Ishikawa (cell line): ENCODE data around the gene OGT.

Experiments
- CEBPB ChIP-seq: IDR thresholded peaks from 2 replicates; pipeline ENCODE4 v1.6.1; 2012
- CREB1 ChIP-seq: IDR thresholded peaks from 2 replicates; pipeline ENCODE4 v1.6.1; 2012; ENCODE audit warnings: low read depth
- EGR1 ChIP-seq: IDR thresholded peaks from 2 replicates; pipeline ENCODE4 v1.6.1; 2012
- EP300 ChIP-seq: IDR thresholded peaks from 2 replicates; pipeline ENCODE4 v1.6.1; 2012; ENCODE audit warnings: borderline replicate concordance
- FOXM1 ChIP-seq: IDR thresholded peaks from 2 replicates; pipeline ENCODE4 v1.6.1; 2012; ENCODE audit warnings: low read depth, borderline replicate concordance
- NFIC ChIP-seq: IDR thresholded peaks from 2 replicates; pipeline ENCODE4 v1.6.1; 2012
- RAD21 ChIP-seq: IDR thresholded peaks from 2 replicates; pipeline ENCODE4 v1.6.1; 2012; ENCODE audit warnings: low read depth
- REST ChIP-seq: IDR thresholded peaks from 2 replicates; pipeline ENCODE4 v1.6.1; 2012; ENCODE audit warnings: low read depth, mild to moderate bottlenecking
- TAF1 ChIP-seq: IDR thresholded peaks from 2 replicates; pipeline ENCODE4 v1.6.1; 2012; ENCODE audit warnings: low read depth, mild to moderate bottlenecking
- TCF12 ChIP-seq: IDR thresholded peaks from 2 replicates; pipeline ENCODE4 v1.6.1; 2012; ENCODE audit warnings: low read depth
- TEAD4 ChIP-seq: IDR thresholded peaks from 2 replicates; pipeline ENCODE4 v1.6.1; 2012
- YY1 ChIP-seq: IDR thresholded peaks from 2 replicates; pipeline ENCODE4 v1.6.1; 2012; ENCODE audit warnings: low read depth
- ZBTB7A ChIP-seq: IDR thresholded peaks from 2 replicates; pipeline ENCODE4 v1.6.1; 2012; ENCODE audit warnings: low read depth
- TF ChIP-seq, protein P1 (sequence below): IDR thresholded peaks from 2 replicates; pipeline ENCODE4 v1.6.1; 2012
- TF ChIP-seq, protein P2 (sequence below): IDR thresholded peaks from 2 replicates; pipeline ENCODE4 v1.6.1; 2012

The OGT gene

DNA sequence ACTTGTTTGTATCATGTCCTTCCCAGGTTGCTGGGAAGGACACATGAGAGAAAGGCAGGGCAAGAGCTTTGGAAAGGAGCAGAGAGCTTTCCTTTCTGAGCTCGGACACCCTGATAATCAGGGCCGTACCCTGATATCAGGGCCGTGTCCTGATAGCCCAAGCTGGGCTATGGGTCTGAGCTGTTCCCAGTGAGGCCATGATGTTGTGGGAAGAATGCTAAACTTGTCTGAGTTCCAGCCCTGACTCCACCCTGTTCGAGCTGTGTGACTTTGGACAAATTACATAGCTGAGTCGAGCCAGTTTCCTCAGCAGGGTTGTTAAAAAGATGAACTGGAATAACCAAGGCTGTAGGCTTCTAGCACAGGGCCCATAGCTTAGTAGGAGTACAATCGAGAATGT lies 88.7 kb downstream of the OGT start:
- TF ChIP-seq REST, result no peak
- no peak for TF ChIP-seq EGR1
- TF ChIP-seq NFIC, result no peak

GRCh38 chrX:71622032-71622575 lies 89.2 kb downstream of the OGT start:
- TF ChIP-seq TEAD4, result no peak
- TF ChIP-seq TAF1, result no peak
- TF ChIP-seq CEBPB, result no peak
- TF ChIP-seq EGR1, result no peak
- TF ChIP-seq FOXM1, result no peak
- no peak for TF ChIP-seq CREB1

DNA sequence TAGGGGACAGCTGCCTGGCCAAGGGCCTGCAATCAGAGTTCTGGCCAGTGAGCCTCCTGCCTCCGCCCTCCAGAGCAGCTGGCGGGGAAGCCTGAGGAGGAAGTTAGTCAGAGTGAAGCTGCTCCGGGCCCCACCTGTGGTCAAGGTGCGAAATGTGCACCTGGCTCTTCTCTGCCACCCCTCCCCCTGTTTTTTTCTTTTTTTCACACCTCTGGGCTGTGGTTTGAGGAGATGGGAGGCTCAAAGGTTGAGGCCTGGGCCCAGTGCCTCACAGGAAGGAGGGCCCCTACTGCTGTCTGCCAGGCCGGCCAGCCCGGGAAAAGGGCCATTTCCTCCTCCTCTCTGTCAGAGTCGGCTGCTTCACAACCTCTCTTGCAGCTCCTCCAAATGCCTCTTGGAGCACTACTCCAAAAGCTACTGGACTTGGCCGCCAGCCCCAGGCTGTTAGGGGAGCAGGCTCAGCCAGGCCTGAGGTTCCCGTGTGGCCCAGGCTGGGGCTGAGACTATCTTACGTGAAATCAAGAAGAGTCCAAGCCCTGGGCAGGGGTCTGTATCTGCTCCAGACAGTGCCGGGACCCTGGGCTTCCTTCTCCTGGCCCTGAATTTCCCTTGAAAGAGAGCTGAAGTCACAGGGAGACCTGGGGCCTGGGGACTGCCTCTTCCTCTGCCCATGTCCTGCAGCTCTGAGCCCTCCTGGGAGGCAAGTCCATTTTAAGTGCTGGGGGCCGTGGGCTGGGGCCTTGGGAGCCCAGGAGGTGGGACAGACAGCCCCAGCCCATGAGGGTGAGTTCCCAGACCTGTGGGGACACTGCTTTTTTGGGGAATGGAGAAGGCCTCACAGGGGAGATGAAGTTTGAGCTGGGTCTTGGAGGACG lies 89.9 kb downstream of the OGT start:
- no peak for TF ChIP-seq REST
- TF ChIP-seq TEAD4, result no peak
- no peak for TF ChIP-seq TCF12
- no peak for TF ChIP-seq FOXM1
- TF ChIP-seq, protein P1, sequence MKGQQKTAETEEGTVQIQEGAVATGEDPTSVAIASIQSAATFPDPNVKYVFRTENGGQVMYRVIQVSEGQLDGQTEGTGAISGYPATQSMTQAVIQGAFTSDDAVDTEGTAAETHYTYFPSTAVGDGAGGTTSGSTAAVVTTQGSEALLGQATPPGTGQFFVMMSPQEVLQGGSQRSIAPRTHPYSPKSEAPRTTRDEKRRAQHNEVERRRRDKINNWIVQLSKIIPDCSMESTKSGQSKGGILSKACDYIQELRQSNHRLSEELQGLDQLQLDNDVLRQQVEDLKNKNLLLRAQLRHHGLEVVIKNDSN, result no peak
- TF ChIP-seq CEBPB, result no peak
- TF ChIP-seq YY1, result no peak
- TF ChIP-seq, protein P2, sequence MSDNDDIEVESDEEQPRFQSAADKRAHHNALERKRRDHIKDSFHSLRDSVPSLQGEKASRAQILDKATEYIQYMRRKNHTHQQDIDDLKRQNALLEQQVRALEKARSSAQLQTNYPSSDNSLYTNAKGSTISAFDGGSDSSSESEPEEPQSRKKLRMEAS, result no peak
- no peak for TF ChIP-seq RAD21
- TF ChIP-seq NFIC, result no peak
- no peak for TF ChIP-seq TAF1
- no peak for TF ChIP-seq EP300

GRCh38 chrX:71623714-71624113 lies 90.8 kb downstream of the OGT start:
- TF ChIP-seq CREB1 (no peak), FOXM1 (no peak), RAD21 (no peak), YY1 (no peak), EGR1 (no peak), CEBPB (no peak), NFIC (no peak), TEAD4 (no peak), TCF12 (no peak), TAF1 (no peak), ZBTB7A (no peak), EP300 (no peak)
- TF ChIP-seq, protein P2, result no peak
- TF ChIP-seq, protein P1, result no peak

DNA sequence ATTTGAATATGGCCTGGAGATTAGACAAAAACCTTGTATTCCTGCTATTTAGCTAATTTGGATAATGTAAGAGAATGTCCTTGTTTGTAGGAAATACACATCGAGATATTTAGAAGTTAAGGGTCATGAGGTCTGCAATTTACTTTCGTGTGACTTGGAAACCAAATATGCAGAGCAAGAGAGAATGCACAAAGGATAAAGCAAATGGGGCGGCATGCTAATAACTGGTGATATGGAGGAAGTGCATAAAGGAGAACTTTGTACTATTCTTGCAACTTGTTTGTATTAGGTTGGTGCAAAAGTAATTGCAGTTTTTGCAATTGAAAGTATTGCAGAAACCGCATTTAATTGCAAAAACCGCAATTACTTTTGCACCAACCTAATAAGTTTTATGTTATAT lies 92.6 kb downstream of the OGT start:
- TF ChIP-seq RAD21, result no peak
- TF ChIP-seq TCF12, result no peak
- TF ChIP-seq NFIC, result no peak
- no peak for TF ChIP-seq CREB1
- TF ChIP-seq REST, result no peak
- TF ChIP-seq, protein P1, result no peak
- no peak for TF ChIP-seq FOXM1
- no peak for TF ChIP-seq TEAD4
- TF ChIP-seq YY1, result no peak
- TF ChIP-seq, protein P2, result no peak
- no peak for TF ChIP-seq EP300
- no peak for TF ChIP-seq CEBPB
- TF ChIP-seq TAF1, result no peak
